ENCODE measurements around the gene ZFAND2A.
"Not testable (repeated sequence)": the region's sequence is repeated elsewhere in the genome, so short reads cannot be mapped to it uniquely, and the experiment has no call there.

ZFAND2A gene

GRCh38 chr7:1163121-1163520 is 3.1 kb upstream of the ZFAND2A start:
- no peak for TF ChIP-seq CTCF (conservative IDR thresholded peaks at IDR 0.05; ENCODE audit: low read depth, low read length)
- no peak overlapping the region for H3K4me3 ChIP-seq (ENCODE audit: low read length)
- no peak for DNase-seq (ENCODE audit: low read depth)

GRCh38 chr7:1160670-1161021 is 650 bp upstream of the ZFAND2A start:
- H3K4me3 ChIP-seq (ENCODE audit: low read length), result peak overlapping the region; percentile 67
- TF ChIP-seq CTCF (conservative IDR thresholded peaks at IDR 0.05; ENCODE audit: low read depth, low read length), result no peak
- DNase-seq (ENCODE audit: low read depth), result no peak

- H3K4me3 ChIP-seq (ENCODE audit: low read length), result peak overlapping the region; percentile 71
- not testable (repeated sequence) for DNase-seq (ENCODE audit: low read depth)
Observed at GRCh38 chr7:1159231-1159630, 765 bp downstream of the ZFAND2A start.

- no peak for DNase-seq (ENCODE audit: low read depth)
- no peak for TF ChIP-seq CTCF (conservative IDR thresholded peaks at IDR 0.05; ENCODE audit: low read depth, low read length)
- H3K4me3 ChIP-seq (ENCODE audit: low read length), result peak overlapping the region; percentile 71
Observed at GRCh38 chr7:1158203-1159126, 1.5 kb downstream of the ZFAND2A start.

- DNase-seq (ENCODE audit: low read depth), result no peak
- no peak overlapping the region for H3K4me3 ChIP-seq (ENCODE audit: low read length)
- no peak for TF ChIP-seq CTCF (conservative IDR thresholded peaks at IDR 0.05; ENCODE audit: low read depth, low read length)
Observed at GRCh38 chr7:1156782-1157535, 3.0 kb downstream of the ZFAND2A start.

- not testable (repeated sequence) for DNase-seq (ENCODE audit: low read depth); H3K4me3 ChIP-seq (ENCODE audit: low read length)
Observed at GRCh38 chr7:1155818-1156781, 3.9 kb downstream of the ZFAND2A start.

GRCh38 chr7:1154172-1154739 is 5.7 kb downstream of the ZFAND2A start:
- DNase-seq (ENCODE audit: low read depth), result no peak
- TF ChIP-seq CTCF (conservative IDR thresholded peaks at IDR 0.05; ENCODE audit: low read depth, low read length), result no peak
- H3K4me3 ChIP-seq (ENCODE audit: low read length), result no peak overlapping the region
